Tibial artery (tissue), 4 donors: Measurements from ENCODE around the gene PTPRU.

Experiments used
- DNase-seq, 2 donors: peaks; one replicate each; pipeline ENCODE4 v3.0.0-alpha.2; 2019
- H3K27ac ChIP-seq, 2 donors: fragments of 200-600 bp; sonication (generic) in 1 of 2; 1 replicate in 1 of 2; 2 replicates in 1 of 2; pipeline ENCODE4 v1.5.1; 2018 to 2019; ENCODE audit warnings: mild to moderate bottlenecking in 1 of 2
- H3K27me3 ChIP-seq, 2 donors: fragments of 200-600 bp; sonication (generic) in 1 of 2; one replicate each; pipeline versions ENCODE4 v1.5.1 to v1.6.0; 2016 to 2019
- H3K36me3 ChIP-seq, 3 donors: fragments of 200-600 bp; sonication (generic) in 2 of 3; one replicate each; pipeline ENCODE4 v1.5.1; 2016 to 2019; ENCODE audit warnings: mild to moderate bottlenecking in 2 of 3
- H3K4me1 ChIP-seq, 4 donors: fragments of 200-600 bp; sonication (generic) in 2 of 4; 1 replicate in 3 of 4; 2 replicates in 1 of 4; pipeline ENCODE4 v1.5.1; 2016 to 2019
- H3K4me3 ChIP-seq, 2 donors: fragments of 200-600 bp; sonication (generic) in 1 of 2; 1 replicate in 1 of 2; 2 replicates in 1 of 2; pipeline ENCODE4 v1.5.1; 2018 to 2019; ENCODE audit warnings: mild to moderate bottlenecking in 2 of 2
- H3K9me3 ChIP-seq, 3 donors: fragments of 200-600 bp; sonication (generic) in 1 of 3; one replicate each; pipeline ENCODE4 v1.5.1; 2016 to 2019
- CTCF ChIP-seq, 2 experiments: fragments of 200-600 bp in 1 of 2; fragments of 450-650 bp in 1 of 2; IDR thresholded peaks; one replicate each; pipeline ENCODE4 v1.5.1; 2017 to 2019; ENCODE audit warnings: antibody characterized with exemption in 2 of 2, mild to moderate bottlenecking in 1 of 2, moderate library complexity in 1 of 2
- intact Hi-C: fragments of 100-400 bp; cut with DNase I; formaldehyde crosslinking; loops from one replicate; pipeline ENCODE4 v1.15.0; 2023; ENCODE audit warnings: low total_unique reads

PTPRU gene

GRCh38 chr1:29279406-29279805 is 43.1 kb downstream of the PTPRU start:
- no peak for TF ChIP-seq CTCF (IDR thresholded peaks at IDR 0.05)
- intact Hi-C loops, result no loop called here
- Histone ChIP-seq H3K27me3 (no peaks in the 10 kb centered on the region), H3K9me3 (no peaks in the 10 kb centered on the region), H3K36me3 (peaks cover 13 to 84% (median 46%) of the 10 kb centered on the region in 3 donors), H3K4me3 (no peak overlapping the region), H3K4me1 (no peaks in the 10 kb centered on the region), H3K27ac (no peak overlapping the region)
- DNase-seq, result no peak

GRCh38 chr1:29279951-29280391 is 43.6 kb downstream of the PTPRU start:
- intact Hi-C loops, result no loop called here
- Histone ChIP-seq H3K27ac (no peak overlapping the region), H3K36me3 (peaks cover 13 to 89% (median 51%) of the 10 kb centered on the region in 3 donors), H3K4me1 (no peaks in the 10 kb centered on the region), H3K4me3 (no peak overlapping the region), H3K9me3 (no peaks in the 10 kb centered on the region), H3K27me3 (no peaks in the 10 kb centered on the region)
- TF ChIP-seq CTCF (IDR thresholded peaks at IDR 0.05), result no peak
- DNase-seq, result no peak

GRCh38 chr1:29280409-29281131 is 44.2 kb downstream of the PTPRU start:
- H3K4me3 ChIP-seq, result no peak overlapping the region
- DNase-seq, result no peak

GRCh38 chr1:29281571-29281970 is 45.2 kb downstream of the PTPRU start:
- H3K27ac ChIP-seq, result no peak overlapping the region
- H3K27me3 ChIP-seq, result no peaks in the 10 kb centered on the region
- H3K36me3 ChIP-seq, result peaks cover 6 to 89% (median 37%) of the 10 kb centered on the region in 3 donors

More at GRCh38 chr1:29280409-29281131, 44.2 kb downstream of the PTPRU start:
- no peak overlapping the region for H3K27ac ChIP-seq
- H3K27me3 ChIP-seq, result no peaks in the 10 kb centered on the region
- H3K4me1 ChIP-seq, result no peaks in the 10 kb centered on the region
- intact Hi-C loops, result no loop called here
- H3K9me3 ChIP-seq, result no peaks in the 10 kb centered on the region
- TF ChIP-seq CTCF (IDR thresholded peaks at IDR 0.05), result no peak
- H3K36me3 ChIP-seq, result peaks cover 13 to 89% (median 45%) of the 10 kb centered on the region in 3 donors

GRCh38 chr1:29282135-29282923 is 46.0 kb downstream of the PTPRU start:
- H3K27me3 ChIP-seq, result no peaks in the 10 kb centered on the region
- H3K4me3 ChIP-seq, result no peak overlapping the region
- intact Hi-C loops, result no loop called here
- H3K36me3 ChIP-seq, result peaks cover 0 to 89% (median 30%) of the 10 kb centered on the region in 3 donors
- H3K9me3 ChIP-seq, result no peaks in the 10 kb centered on the region
- TF ChIP-seq CTCF (IDR thresholded peaks at IDR 0.05), result no peak
- H3K4me1 ChIP-seq, result no peaks in the 10 kb centered on the region
- H3K27ac ChIP-seq, result no peak overlapping the region
- DNase-seq, result no peak

More at GRCh38 chr1:29281571-29281970, 45.2 kb downstream of the PTPRU start:
- no peak for TF ChIP-seq CTCF (IDR thresholded peaks at IDR 0.05)
- no peaks in the 10 kb centered on the region for H3K9me3 ChIP-seq
- intact Hi-C loops, result no loop called here
- no peaks in the 10 kb centered on the region for H3K4me1 ChIP-seq
- DNase-seq, result no peak
- H3K4me3 ChIP-seq, result no peak overlapping the region
